ENCODE measurements around the gene DISC1.
"Not testable (repeated sequence)": the region's sequence is repeated elsewhere in the genome, so short reads cannot be mapped to it uniquely, and the experiment has no call there.

DISC1 gene

GRCh38 chr1:231779081-231779480 is 152.5 kb downstream of the DISC1 start:
- DNase-seq: no peak

- no peak for DNase-seq
Observed at GRCh38 chr1:231781892-231782291, 155.3 kb downstream of the DISC1 start.

- not testable (repeated sequence) for DNase-seq
Observed at GRCh38 chr1:231785073-231785472, 158.5 kb downstream of the DISC1 start.

GRCh38 chr1:231786126-231786525 is 159.5 kb downstream of the DISC1 start:
- DNase-seq: no peak

GRCh38 chr1:231792634-231793033 is 166.0 kb downstream of the DISC1 start:
- DNase-seq: no peak

- DNase-seq: no peak
Observed at GRCh38 chr1:231793893-231794292, 167.3 kb downstream of the DISC1 start.

GRCh38 chr1:231796141-231796540 is 169.6 kb downstream of the DISC1 start:
- no peak for DNase-seq

- no peak for DNase-seq
Observed at GRCh38 chr1:231799363-231799986, 172.9 kb downstream of the DISC1 start.

GRCh38 chr1:231800108-231800507 is 173.5 kb downstream of the DISC1 start:
- DNase-seq: no peak

GRCh38 chr1:231801042-231801585 is 174.5 kb downstream of the DISC1 start:
- DNase-seq: no peak

GRCh38 chr1:231803353-231803752 is 176.8 kb downstream of the DISC1 start:
- DNase-seq: no peak

GRCh38 chr1:231806623-231807495 is 180.3 kb downstream of the DISC1 start:
- DNase-seq: no peak

GRCh38 chr1:231807541-231807940 is 181.0 kb downstream of the DISC1 start:
- DNase-seq: no peak

GRCh38 chr1:231808116-231808515 is 181.5 kb downstream of the DISC1 start:
- DNase-seq: no peak

- DNase-seq: no peak
Observed at GRCh38 chr1:231808990-231809389, 182.4 kb downstream of the DISC1 start.

- DNase-seq: no peak
Observed at GRCh38 chr1:231810415-231810814, 183.8 kb downstream of the DISC1 start.

- DNase-seq: no peak
Observed at GRCh38 chr1:231814021-231814420, 187.4 kb downstream of the DISC1 start.

- no peak for DNase-seq
Observed at GRCh38 chr1:231814521-231814920, 187.9 kb downstream of the DISC1 start.

- DNase-seq: no peak
Observed at GRCh38 chr1:231817801-231818200, 191.2 kb downstream of the DISC1 start.

GRCh38 chr1:231818337-231818736 is 191.7 kb downstream of the DISC1 start:
- no peak for DNase-seq

- DNase-seq: no peak
Observed at GRCh38 chr1:231821281-231821680, 194.7 kb downstream of the DISC1 start.

GRCh38 chr1:231822041-231822440 is 195.5 kb downstream of the DISC1 start:
- no peak for DNase-seq

- DNase-seq: no peak
Observed at GRCh38 chr1:231826566-231826965, 200.0 kb downstream of the DISC1 start.

Measured in activated CD4-positive, CD25-positive, alpha-beta regulatory T cell (primary cell).